Activated CD4-positive, alpha-beta T cell treated with anti-CD3 and anti-CD28 coated beads, Interleukin-2, amount 50 U/mL, for 48 hours (primary cell): Measurements from ENCODE around the gene IRX3.

Experiments used
- DNase-seq, 2 experiments: peaks; one replicate each; pipeline ENCODE4 v3.0.0-alpha.2; 2020

Gene IRX3

DNA sequence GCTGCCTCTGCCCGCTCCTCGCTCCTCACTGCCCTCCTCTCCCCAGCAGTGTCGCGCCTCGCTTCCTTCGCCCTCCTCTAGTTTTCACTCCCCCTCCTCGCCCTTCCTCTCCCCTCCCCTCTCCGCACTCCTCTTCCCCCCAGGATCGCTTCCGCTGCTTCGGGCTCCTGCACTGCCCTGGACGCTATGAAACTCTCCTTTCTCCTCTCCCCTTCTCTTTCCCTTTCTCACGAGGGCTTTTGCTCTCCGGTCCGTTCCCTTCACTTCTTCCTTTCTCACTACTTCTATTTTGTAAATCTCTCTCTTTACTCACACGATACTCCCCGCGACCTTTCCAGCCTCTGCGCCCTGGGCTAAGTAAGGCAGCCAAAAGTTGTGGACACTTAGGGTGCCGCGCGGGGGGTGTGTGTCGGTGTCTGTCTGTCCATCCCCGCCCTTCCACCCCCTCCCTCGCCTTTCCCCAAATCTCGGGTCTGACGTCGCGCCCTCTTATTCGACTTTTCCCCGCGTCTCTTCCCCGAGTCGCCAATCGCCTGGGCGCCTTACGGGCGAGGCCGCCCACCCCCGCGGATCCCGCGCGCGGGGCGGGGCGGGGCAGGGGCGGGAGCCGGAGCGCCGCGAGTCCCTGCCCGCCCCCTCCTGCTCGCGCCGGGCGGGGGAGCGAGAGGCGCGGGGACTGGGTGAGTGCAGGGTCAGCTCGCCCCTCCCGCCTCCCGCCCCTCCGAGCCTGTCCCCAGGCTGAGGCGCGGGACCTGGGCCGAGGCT is at the start of gene IRX3:
Gene IRX3 (minus strand): TSS at position 422 of the 765 bp plus-strand sequence. CDS start 737 bp downstream, outside the sequence.
- no peak for DNase-seq

DNA sequence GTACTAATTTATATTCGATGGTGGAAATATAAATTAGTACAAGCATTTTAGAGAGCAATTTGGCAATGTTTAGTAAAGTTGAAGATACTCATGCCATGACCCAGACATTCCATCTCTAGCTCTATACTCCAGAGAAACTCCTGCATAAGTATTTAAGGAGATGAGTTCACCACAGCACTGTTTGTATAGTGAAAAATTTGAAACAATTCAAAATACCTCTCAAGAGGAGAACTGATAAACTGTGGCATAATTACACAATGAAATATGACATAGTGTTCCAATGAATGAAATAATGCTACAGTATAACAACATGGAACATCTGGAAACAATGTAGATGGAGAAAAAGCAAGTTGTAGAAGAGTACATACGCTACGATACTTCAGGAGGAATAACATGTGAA is 48.6 kb upstream of the IRX3 start:
- no peak for DNase-seq

- no peak for DNase-seq
Measured at GRCh38 chr16:54334208-54334607, 47.6 kb upstream of the IRX3 start.

DNA sequence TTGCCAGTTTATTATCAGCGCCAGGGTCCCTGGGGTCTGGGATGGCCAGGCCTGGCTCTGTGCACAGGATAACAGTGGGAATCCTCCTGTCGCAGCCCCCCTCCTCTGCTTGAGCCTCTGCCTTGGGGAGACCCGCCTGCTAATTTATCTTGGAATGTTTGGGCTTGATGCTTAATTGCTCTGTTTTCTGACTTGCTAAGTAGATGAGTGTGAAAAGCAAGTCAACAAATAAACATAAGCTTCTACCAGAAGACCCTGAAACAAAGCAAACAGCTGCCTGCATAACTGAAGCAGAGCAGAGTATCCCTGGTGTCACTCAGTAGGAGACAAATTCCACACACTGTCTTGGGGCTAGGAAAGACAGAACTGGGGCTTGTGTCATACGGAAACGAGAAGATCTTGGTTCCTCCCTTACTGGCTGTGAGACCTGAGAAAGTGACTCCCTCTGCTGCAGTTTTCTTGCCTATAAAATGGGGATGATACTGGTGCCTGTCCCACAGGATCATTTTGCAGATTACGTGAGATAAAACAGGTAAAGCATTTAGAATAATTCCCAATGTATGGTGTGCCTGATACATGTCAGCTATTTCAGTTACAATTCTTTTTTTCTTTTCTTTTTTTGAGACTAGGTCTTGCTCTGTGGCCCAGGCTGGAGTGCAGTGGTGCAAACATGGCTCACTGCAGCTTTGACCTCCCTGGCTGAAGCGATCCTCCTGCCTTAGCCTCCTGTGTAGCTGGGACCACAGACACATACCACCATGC is 44.8 kb upstream of the IRX3 start:
- no peak for DNase-seq

GRCh38 chr16:54327609-54328008 is 41.0 kb upstream of the IRX3 start:
- DNase-seq: no peak

DNA sequence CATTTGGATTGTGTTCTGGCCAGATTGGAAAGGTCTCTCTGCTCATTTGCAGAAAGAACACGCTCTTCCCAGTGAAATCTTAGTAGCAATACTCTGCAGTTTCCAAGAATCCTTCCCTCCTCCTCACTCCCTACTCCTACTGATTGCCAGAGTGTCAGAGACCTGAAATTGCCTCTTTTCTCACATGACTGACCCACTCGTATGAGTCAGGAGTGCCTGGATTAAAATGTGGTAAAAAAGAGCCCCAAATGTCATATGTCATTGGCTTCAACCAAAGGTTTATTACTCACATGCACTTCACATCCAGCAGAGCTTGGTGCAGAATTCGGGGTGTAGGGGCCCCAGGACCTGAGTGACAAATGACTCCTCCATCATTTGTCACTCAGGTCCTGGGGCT is 39.7 kb upstream of the IRX3 start:
- DNase-seq: no peak

DNA sequence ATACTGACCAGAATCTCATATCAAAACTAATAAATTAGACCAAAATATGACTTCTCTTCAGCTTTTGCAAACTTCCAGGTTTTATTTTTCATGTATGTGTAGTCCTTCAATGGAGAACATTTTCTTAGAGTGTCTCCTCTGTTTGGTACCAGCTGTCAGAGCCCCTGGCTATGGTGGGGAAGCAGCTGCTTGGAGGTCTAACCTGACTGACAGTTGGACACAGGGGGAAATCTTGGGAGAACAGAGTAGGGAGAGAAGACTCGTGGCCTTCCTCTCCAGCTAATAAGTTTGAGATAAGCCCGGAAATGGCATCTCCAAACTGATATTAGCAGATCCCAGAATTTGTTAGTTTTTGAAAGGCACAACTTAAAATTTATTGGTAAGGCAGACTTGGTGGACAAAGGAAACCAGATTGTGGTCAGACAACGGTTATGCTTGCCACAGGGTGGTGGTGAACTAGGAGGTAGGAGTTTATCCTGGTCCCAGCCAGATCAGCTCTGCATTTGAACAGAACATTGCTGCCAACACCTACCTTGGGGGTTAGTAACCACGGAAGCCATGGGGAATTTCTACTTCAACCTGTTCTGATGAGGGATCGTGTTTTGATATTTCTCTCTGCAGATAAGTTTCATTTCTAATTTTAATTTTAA is 39.2 kb upstream of the IRX3 start:
- no peak for DNase-seq

- no peak for DNase-seq
Measured at GRCh38 chr16:54324716-54325115, 38.1 kb upstream of the IRX3 start.

GRCh38 chr16:54320697-54321340 is 34.2 kb upstream of the IRX3 start:
- DNase-seq: no peak

DNA sequence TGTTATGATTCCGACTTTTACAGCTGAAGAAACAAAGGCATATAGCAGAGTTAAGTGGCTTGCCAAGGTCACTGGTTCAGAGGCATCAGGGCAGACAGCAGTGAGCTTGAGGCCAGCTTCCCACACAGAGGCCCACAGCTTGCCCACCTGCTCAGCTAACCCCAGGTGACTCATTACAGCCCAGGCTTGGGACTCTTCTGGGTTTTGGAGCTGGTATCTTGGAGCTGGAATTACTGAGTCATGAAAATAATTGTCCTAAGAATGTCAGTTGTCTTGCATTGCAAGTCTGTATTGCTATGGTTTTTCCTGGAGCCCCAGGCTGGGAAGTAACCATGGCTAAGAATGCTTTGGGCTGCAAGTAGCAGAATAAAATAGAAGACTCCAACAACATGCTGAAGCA is 32.4 kb upstream of the IRX3 start:
- DNase-seq: no peak

DNA sequence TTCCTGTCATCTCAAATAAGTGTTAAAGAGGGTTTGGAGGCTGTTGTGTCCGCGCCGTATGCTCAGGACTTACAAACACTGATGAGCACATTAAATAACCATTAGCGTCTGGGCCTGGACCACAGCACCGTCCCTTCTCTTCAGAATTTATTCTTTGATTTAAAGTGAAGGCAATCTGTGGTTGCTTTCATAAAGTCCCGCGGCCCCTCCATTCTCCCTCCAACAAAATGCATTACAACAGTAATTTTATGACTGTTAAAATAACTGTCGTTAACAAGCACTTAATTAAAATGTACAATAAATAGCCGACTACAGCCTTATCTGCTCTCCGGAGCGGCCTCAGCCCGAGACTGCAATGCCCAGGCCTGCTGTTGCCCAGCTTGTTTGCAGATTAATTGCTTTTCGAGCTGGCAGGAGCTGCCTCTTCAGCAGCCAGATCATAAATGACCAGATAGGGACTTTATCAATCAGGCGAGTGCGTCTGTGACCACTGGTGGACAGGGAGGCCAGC is 30.6 kb upstream of the IRX3 start:
- DNase-seq: no peak

- DNase-seq: no peak
Measured at GRCh38 chr16:54316095-54316889, 29.7 kb upstream of the IRX3 start.

GRCh38 chr16:54313789-54314188 is 27.2 kb upstream of the IRX3 start:
- DNase-seq: no peak

- DNase-seq: no peak
Measured at GRCh38 chr16:54312502-54312991, 26.0 kb upstream of the IRX3 start.

DNA sequence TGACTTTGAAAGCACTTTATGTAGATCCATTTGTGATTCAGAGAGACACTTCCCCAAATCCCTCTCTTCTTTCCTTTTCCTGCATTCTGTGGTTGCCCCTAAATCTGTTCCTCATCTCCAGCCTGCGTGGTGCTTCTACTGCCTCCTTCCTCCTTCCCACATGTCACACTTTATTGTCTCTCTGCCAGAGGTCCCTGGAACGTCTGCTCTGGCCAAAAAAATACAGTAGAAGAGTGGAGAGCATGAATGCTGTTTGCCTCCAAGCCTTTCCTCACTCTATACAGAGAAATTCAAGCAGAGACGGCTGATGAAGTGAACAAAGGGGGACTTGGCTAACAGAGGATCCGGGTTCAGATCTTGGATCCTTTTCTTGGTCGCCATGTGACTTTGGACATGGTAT is 22.8 kb upstream of the IRX3 start:
- DNase-seq: no peak

GRCh38 chr16:54305080-54305479 is 18.5 kb upstream of the IRX3 start:
- DNase-seq: no peak

DNA sequence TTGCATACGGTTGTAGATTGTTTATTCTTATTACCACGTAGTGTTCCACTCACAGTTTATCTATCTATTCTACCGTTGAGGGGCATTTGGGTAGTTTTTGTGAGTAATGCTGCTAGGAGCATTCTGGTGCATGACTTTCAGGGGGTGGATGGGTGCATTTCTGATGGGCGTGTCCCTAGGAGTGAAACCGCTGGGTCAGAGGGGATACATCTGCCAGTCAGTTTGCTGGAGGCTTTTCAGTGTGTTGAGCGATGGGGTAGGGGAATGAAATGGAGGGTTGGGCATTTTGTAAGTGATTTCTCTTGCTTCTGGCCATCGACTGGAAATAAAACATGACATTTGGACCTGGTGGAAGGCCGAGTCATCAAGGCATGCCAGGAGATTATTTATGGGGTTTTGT is 17.0 kb upstream of the IRX3 start:
- DNase-seq: no peak

GRCh38 chr16:54297154-54297553 is 10.6 kb upstream of the IRX3 start:
- DNase-seq: no peak

- no peak for DNase-seq
Measured at GRCh38 chr16:54296543-54296942, 10.0 kb upstream of the IRX3 start.

DNA sequence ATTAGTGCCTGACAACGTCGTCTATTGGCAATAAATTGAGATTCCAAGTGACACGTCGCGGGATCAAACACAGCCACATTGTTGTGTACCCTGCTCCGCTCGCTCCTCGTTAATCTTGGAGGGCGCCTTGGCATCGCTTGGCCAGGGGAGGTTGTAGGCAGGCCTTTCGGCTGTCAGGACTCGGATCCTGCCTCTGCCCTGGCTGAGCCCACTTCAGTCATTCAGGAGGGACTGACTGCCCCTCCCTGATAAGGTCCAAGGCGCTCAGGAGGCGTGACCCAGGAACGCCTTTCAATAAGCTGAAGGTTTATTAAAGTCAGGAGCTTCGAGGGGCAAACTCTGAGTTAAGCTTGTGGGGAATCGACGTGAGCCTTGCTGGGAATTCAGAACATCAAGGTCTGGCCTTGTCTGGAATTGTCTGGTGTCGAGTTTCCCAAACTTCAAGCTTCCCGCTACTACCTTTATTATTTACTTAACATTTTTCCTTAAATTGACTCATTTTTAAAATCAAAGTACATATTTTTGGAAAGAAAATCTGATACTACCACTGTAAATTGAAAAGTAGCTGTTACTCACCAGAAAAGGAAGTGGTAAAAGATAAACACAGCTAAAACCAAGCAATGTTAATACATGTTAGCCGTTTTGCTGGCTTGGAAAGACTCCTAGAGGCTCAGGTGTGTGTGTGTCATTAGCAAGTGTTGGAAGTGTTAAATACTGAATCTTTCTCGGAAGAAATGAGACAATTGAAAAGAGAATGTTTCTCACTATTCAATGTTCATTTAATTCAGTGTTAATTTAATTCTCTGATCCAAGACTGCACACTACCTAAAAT is 5.3 kb upstream of the IRX3 start:
- DNase-seq: no peak
